Stomach (tissue), 9 donors: Measurements from ENCODE around the gene KCNG2. TPM values are rescaled to one million over a fixed set of nuclear protein-coding genes. Genes with fewer than 3 reads are reported as not detected.
A peak's percentile ranks its signal among the peaks of the same experiment; 100 is the strongest.

Experiments used
- DNase-seq, 2 donors: peaks; one replicate each; pipeline versions ENCODE4 v3.0.0 to v3.0.0-alpha.2; 2013 to 2019
- H3K27ac ChIP-seq, 5 donors: fragments of 200-600 bp in 4 of 5; sonication (generic) in 4 of 5; one replicate each; pipeline ENCODE4 v1.5.1; 2013 to 2019; ENCODE audit warnings: mild to moderate bottlenecking in 1 of 5, moderate library complexity in 1 of 5
- H3K27me3 ChIP-seq, 3 donors: fragments of 200-600 bp; sonication (generic); one replicate each; pipeline ENCODE4 v1.5.1; 2017 to 2019; ENCODE audit warnings: mixed run types in 1 of 3
- H3K36me3 ChIP-seq, 4 donors: fragments of 200-600 bp; sonication (generic); 1 replicate in 3 of 4; 2 replicates in 1 of 4; pipeline ENCODE4 v1.5.1; 2016 to 2019
- H3K4me1 ChIP-seq, 4 donors: fragments of 200-600 bp; sonication (generic); one replicate each; pipeline ENCODE4 v1.5.1; 2016 to 2019
- H3K4me3 ChIP-seq, 4 donors: fragments of 200-600 bp; sonication (generic) in 3 of 4; one replicate each; pipeline ENCODE4 v1.5.1; 2016 to 2019; ENCODE audit warnings: mild to moderate bottlenecking in 1 of 4
- H3K9me3 ChIP-seq, 4 donors: fragments of 200-600 bp; sonication (generic); one replicate each; pipeline ENCODE4 v1.5.1; 2016 to 2019
- EP300 ChIP-seq: sonication (generic); formaldehyde crosslinking; IDR thresholded peaks from one replicate; pipeline ENCODE4 v1.6.1; 2017; ENCODE audit warnings: antibody characterized with exemption
- POLR2A ChIP-seq, 4 donors: fragments of 450-650 bp; IDR thresholded peaks; one replicate each; pipeline ENCODE4 v1.6.1; 2016; ENCODE audit warnings: antibody characterized with exemption in 4 of 4, control low read depth in 2 of 4, mild to moderate bottlenecking in 1 of 4, moderate library complexity in 1 of 4
- POLR2AphosphoS5 ChIP-seq, 3 donors: sonication (generic); formaldehyde crosslinking; IDR thresholded peaks; one replicate each; pipeline ENCODE4 v1.6.1; 2016; ENCODE audit warnings: antibody characterized with exemption in 3 of 3
- WGBS, 5 donors: extraction: QIAGEN DNeasy Blood & Tissue Kit in 3 of 5; methylation state at CpG; one replicate each; pipeline versions ENCODE4 v1.1.5 to v1.1.7; 2013 to 2018; 5-methylcytosine and 5-hydroxymethylcytosine counted together
- intact Hi-C: fragments of 100-400 bp; cut with DNase I; formaldehyde crosslinking; loops from one replicate; pipeline ENCODE4 v1.15.1; 2023; ENCODE audit warnings: low total_unique reads
- polyA plus RNA-seq, 3 donors: library from polyadenylated mRNA; stranded (reverse); fragments of 200-250 nt; gene quantifications; one replicate each; pipeline ENCODE4 v1.2.3, GENCODE V29; 2013
- total RNA-seq, 5 donors: library from RNA; depleted of rRNA; stranded (reverse); fragments of >200 nt; gene quantifications; one replicate each; pipeline versions ENCODE4 v1.1.0 to v1.2.3, GENCODE V29; 2014 to 2016
- TF ChIP-seq, protein P1 (sequence below), 7 experiments: fragments of 450-650 bp in 4 of 7; fragments of 200-600 bp in 3 of 7; sonication (generic) in 3 of 7; IDR thresholded peaks; one replicate each; pipeline ENCODE4 v1.5.1; 2016 to 2019; ENCODE audit warnings: antibody characterized with exemption in 7 of 7, control low read depth in 2 of 7, mild to moderate bottlenecking in 1 of 7
- donor health status: healthy with polysubstance abuse.
- donor health status: Bipolar disorder and iron deficiency.
- donor health status: healthy.

The KCNG2 gene
- total and polyA plus RNA-seq, 8 donors: 0.08 to 2.3 (median 0.92) TPM; not detected in 5

- Histone ChIP-seq H3K27ac (peak overlapping the region in 1 of 5 donors; percentile 35), H3K4me3 (no peak overlapping the region), H3K9me3 (no peaks in the 10 kb centered on the region), H3K4me1 (peaks cover 47 to 92% (median 80%) of the 10 kb centered on the region in 4 donors), H3K36me3 (peaks cover 8 to 51% (median 41%) of the 10 kb centered on the region in 4 donors), H3K27me3 (no peaks in the 10 kb centered on the region)
- peak in 1 of 2 donors; percentile 20 for DNase-seq
- TF ChIP-seq POLR2A (IDR thresholded peaks at IDR 0.05) (no peak), EP300 (no peak), POLR2AphosphoS5 (IDR thresholded peaks at IDR 0.05) (no peak)
- TF ChIP-seq, protein P1, sequence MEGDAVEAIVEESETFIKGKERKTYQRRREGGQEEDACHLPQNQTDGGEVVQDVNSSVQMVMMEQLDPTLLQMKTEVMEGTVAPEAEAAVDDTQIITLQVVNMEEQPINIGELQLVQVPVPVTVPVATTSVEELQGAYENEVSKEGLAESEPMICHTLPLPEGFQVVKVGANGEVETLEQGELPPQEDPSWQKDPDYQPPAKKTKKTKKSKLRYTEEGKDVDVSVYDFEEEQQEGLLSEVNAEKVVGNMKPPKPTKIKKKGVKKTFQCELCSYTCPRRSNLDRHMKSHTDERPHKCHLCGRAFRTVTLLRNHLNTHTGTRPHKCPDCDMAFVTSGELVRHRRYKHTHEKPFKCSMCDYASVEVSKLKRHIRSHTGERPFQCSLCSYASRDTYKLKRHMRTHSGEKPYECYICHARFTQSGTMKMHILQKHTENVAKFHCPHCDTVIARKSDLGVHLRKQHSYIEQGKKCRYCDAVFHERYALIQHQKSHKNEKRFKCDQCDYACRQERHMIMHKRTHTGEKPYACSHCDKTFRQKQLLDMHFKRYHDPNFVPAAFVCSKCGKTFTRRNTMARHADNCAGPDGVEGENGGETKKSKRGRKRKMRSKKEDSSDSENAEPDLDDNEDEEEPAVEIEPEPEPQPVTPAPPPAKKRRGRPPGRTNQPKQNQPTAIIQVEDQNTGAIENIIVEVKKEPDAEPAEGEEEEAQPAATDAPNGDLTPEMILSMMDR (IDR thresholded peaks at IDR 0.05): no peak
- WGBS, 5 donors: 77 to 87% (median 80%) methylated on average over 14 to 17 of the region's 17 CpGs
- intact Hi-C loops: loop anchor here (10.0 kb wide), 1 partner anchor 89 kb away; the partner anchor contains the start of gene RBFA
Measured at GRCh38 chr18:79945118-79946042, 147.6 kb downstream of the KCNG2 start.

DNA sequence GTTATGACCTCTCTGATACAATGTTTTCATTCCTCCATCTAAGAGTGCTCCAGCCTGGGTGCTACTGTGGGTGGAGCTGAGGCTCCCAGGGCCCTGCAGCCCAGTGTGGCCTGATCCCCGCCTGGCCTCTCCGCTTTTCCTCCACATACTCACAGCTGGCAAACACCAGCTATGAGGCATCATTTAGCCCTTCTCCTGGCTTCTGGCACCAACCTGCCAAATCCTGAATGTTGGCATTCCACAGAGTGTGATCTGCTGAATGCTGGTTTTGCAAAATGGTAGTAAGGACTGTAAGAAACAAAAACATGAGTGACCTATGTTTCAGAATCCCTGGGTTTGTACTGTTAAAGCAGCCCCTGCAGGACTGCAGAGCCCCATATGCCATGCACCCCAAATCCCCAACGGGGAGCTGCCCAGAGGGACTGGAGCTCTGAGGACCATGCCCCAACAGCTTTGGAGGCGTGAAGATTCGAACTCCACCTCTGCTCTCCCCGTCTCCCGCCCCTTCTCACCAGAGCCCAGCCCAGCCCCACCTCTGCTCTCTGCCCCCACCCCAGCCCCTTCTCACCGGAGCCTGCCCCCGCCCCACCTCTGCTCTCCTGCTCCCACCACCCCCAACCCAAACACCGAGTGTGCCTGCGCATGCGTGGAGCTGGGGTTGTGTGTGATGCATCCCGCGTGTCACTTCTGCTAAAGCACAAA lies 149.5 kb downstream of the KCNG2 start:
- intact Hi-C loops: loop anchor here (10.0 kb wide), 1 partner anchor 88 kb away; the partner anchor contains the start of gene RBFA
- peaks cover 52 to 88% (median 76%) of the 10 kb centered on the region in 4 donors for H3K4me1 ChIP-seq
- 84 to 90% (median 87%) methylated on average over 14 of the region's 14 CpGs for WGBS, 5 donors

GRCh38 chr18:79947881-79948610 lies 150.3 kb downstream of the KCNG2 start:
- DNase-seq: peak in 1 of 2 donors; percentile 14
- TF ChIP-seq, protein P1 (IDR thresholded peaks at IDR 0.05): no peak
- TF ChIP-seq EP300 (no peak), POLR2A (IDR thresholded peaks at IDR 0.05) (no peak), POLR2AphosphoS5 (IDR thresholded peaks at IDR 0.05) (no peak)
- Histone ChIP-seq H3K4me1 (peaks cover 45 to 89% (median 74%) of the 10 kb centered on the region in 4 donors), H3K36me3 (peaks cover 0 to 24% (median 14%) of the 10 kb centered on the region in 4 donors), H3K4me3 (no peak overlapping the region), H3K27ac (no peak overlapping the region), H3K27me3 (no peaks in the 10 kb centered on the region), H3K9me3 (no peaks in the 10 kb centered on the region)
- intact Hi-C loops: loop anchor here (10.0 kb wide), 1 partner anchor 87 kb away; the partner anchor contains the start of gene RBFA
- 87 to 97% (median 89%) methylated on average over 14 to 15 of the region's 15 CpGs for whole genome bisulfite sequencing, 5 donors

More for the DNA sequence above, 149.5 kb downstream of the KCNG2 start:
- H3K27ac ChIP-seq: no peak overlapping the region
- H3K9me3 ChIP-seq: no peaks in the 10 kb centered on the region
- H3K4me3 ChIP-seq: no peak overlapping the region
- peaks cover 0 to 33% (median 23%) of the 10 kb centered on the region in 4 donors for H3K36me3 ChIP-seq
- no peak for TF ChIP-seq POLR2AphosphoS5 (IDR thresholded peaks at IDR 0.05)
- no peak for TF ChIP-seq EP300
- no peak for TF ChIP-seq POLR2A (IDR thresholded peaks at IDR 0.05)
- TF ChIP-seq, protein P1 (IDR thresholded peaks at IDR 0.05): no peak
- peak in 1 of 2 donors; percentile 21 for DNase-seq
- H3K27me3 ChIP-seq: no peaks in the 10 kb centered on the region
